ENCODE results near the gene TRIM56.

The TRIM56 gene

GRCh38 chr7:101093906-101094305 lies 8.6 kb downstream of the TRIM56 start:
- no peak overlapping the region for H3K4me3 ChIP-seq (ENCODE audit: low read length)
- 0 out of 2 replicates have a peak, but pooled peaks cover 4% of the 10 kb centered on the region for H4K20me1 ChIP-seq (ENCODE audit: insufficient read depth, low read length)
- peaks cover 13% of the 10 kb centered on the region for H3K36me3 ChIP-seq (replicated peaks; ENCODE audit: low read depth, low read length)
- no peaks in the 10 kb centered on the region; the same call in 1 of the 2 replicates for H3K79me2 ChIP-seq (ENCODE audit: low read length)
- no peak overlapping the region for H3K27ac ChIP-seq (ENCODE audit: low read length)
- no peak overlapping the region for H3K4me2 ChIP-seq (ENCODE audit: low read length)
- H3K27me3 ChIP-seq (ENCODE audit: low read depth, low read length) = no peaks in the 10 kb centered on the region
- H3K9me3 ChIP-seq (ENCODE audit: insufficient read depth, low read length) = no peaks in the 10 kb centered on the region
- TF ChIP-seq, protein P1, sequence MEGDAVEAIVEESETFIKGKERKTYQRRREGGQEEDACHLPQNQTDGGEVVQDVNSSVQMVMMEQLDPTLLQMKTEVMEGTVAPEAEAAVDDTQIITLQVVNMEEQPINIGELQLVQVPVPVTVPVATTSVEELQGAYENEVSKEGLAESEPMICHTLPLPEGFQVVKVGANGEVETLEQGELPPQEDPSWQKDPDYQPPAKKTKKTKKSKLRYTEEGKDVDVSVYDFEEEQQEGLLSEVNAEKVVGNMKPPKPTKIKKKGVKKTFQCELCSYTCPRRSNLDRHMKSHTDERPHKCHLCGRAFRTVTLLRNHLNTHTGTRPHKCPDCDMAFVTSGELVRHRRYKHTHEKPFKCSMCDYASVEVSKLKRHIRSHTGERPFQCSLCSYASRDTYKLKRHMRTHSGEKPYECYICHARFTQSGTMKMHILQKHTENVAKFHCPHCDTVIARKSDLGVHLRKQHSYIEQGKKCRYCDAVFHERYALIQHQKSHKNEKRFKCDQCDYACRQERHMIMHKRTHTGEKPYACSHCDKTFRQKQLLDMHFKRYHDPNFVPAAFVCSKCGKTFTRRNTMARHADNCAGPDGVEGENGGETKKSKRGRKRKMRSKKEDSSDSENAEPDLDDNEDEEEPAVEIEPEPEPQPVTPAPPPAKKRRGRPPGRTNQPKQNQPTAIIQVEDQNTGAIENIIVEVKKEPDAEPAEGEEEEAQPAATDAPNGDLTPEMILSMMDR (IDR thresholded peaks at IDR 0.05; ENCODE audit: low read depth, low read length) = no peak
- TF ChIP-seq EZH2phosphoT487 (IDR thresholded peaks at IDR 0.05; ENCODE audit: low read depth) = no peak
- H3K4me1 ChIP-seq (ENCODE audit: low read length) = no peaks in the 10 kb centered on the region
- no peak overlapping the region for H2AFZ ChIP-seq (ENCODE audit: low read depth, low read length)
- H3K9ac ChIP-seq (ENCODE audit: low read length) = no peak overlapping the region

DNA sequence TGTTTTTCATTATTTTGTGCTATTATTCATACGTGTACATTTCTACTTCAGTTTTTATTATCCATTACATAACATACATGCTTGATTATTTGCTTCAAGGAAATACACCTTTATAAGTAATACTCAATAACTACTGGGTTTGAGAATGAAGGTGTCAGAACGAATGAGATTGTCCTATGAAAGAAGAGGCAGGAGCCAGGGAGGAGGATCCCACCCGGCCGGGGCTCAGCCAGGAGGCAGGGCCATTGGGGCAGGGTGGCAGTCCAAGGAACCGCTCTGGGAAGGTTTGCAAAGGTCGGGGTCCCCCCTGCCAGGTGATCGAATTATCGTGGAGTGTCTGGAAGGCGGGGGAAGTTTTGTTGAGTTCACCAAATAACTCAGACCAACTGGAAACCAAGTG lies 9.1 kb downstream of the TRIM56 start:
- Histone ChIP-seq H2AFZ (ENCODE audit: low read depth, low read length) (no peak overlapping the region), H3K79me2 (ENCODE audit: low read length) (no peaks in the 10 kb centered on the region), H3K36me3 (replicated peaks; ENCODE audit: low read depth, low read length) (peaks cover 9% of the 10 kb centered on the region), H3K4me1 (ENCODE audit: low read length) (no peaks in the 10 kb centered on the region), H3K9me3 (ENCODE audit: insufficient read depth, low read length) (no peaks in the 10 kb centered on the region), H3K27ac (ENCODE audit: low read length) (no peak overlapping the region), H4K20me1 (ENCODE audit: insufficient read depth, low read length) (0 out of 2 replicates have a peak, but pooled peaks cover 4% of the 10 kb centered on the region), H3K9ac (ENCODE audit: low read length) (no peak overlapping the region), H3K27me3 (ENCODE audit: low read depth, low read length) (no peaks in the 10 kb centered on the region), H3K4me2 (ENCODE audit: low read length) (no peak overlapping the region), H3K4me3 (ENCODE audit: low read length) (no peak overlapping the region)
- no peak for TF ChIP-seq EZH2phosphoT487 (IDR thresholded peaks at IDR 0.05; ENCODE audit: low read depth)
- TF ChIP-seq, protein P1 (IDR thresholded peaks at IDR 0.05; ENCODE audit: low read depth, low read length) = no peak

DNA sequence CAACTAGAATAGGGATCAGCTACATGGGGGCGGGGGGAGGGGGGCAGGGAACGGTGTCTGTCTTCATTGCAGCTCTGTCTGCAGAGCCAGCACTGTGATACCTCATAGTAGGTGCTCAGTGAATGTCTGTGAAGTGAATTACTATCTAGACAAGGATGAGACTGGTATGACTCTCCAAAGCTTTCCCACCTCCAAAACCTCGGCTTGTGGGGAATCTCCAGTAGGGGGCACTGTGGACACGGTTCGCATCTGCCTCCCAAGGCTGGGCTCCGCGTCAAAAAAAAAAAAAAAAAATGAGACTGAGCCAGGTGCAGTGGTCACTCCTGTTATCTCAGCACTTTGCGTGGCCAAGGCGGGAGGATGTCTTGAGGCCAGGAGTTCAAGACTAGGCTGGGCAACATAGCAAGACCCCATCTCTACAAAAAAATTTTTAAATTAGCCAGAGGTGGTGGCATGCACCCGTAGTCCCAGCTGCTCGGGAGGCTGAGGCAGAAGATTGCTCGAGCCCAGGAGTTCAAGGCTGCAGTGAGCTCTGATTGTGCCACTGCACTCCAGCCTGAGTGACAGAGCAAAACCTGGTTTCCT lies 9.6 kb downstream of the TRIM56 start:
- H3K27me3 ChIP-seq (ENCODE audit: low read depth, low read length) = no peaks in the 10 kb centered on the region
- H4K20me1 ChIP-seq (ENCODE audit: insufficient read depth, low read length) = 0 out of 2 replicates have a peak, but pooled peaks cover 4% of the 10 kb centered on the region
- peaks cover 7% of the 10 kb centered on the region for H3K36me3 ChIP-seq (replicated peaks; ENCODE audit: low read depth, low read length)
- H2AFZ ChIP-seq (ENCODE audit: low read depth, low read length) = no peak overlapping the region
- no peaks in the 10 kb centered on the region for H3K4me1 ChIP-seq (ENCODE audit: low read length)
- H3K4me3 ChIP-seq (ENCODE audit: low read length) = no peak overlapping the region
- H3K9ac ChIP-seq (ENCODE audit: low read length) = no peak overlapping the region
- no peak overlapping the region for H3K27ac ChIP-seq (ENCODE audit: low read length)
- H3K4me2 ChIP-seq (ENCODE audit: low read length) = no peak overlapping the region
- H3K9me3 ChIP-seq (ENCODE audit: insufficient read depth, low read length) = no peaks in the 10 kb centered on the region
- no peaks in the 10 kb centered on the region for H3K79me2 ChIP-seq (ENCODE audit: low read length)
- TF ChIP-seq EZH2phosphoT487 (IDR thresholded peaks at IDR 0.05; ENCODE audit: low read depth) = no peak
- TF ChIP-seq, protein P1 (IDR thresholded peaks at IDR 0.05; ENCODE audit: low read depth, low read length) = peak; percentile 44

DNA sequence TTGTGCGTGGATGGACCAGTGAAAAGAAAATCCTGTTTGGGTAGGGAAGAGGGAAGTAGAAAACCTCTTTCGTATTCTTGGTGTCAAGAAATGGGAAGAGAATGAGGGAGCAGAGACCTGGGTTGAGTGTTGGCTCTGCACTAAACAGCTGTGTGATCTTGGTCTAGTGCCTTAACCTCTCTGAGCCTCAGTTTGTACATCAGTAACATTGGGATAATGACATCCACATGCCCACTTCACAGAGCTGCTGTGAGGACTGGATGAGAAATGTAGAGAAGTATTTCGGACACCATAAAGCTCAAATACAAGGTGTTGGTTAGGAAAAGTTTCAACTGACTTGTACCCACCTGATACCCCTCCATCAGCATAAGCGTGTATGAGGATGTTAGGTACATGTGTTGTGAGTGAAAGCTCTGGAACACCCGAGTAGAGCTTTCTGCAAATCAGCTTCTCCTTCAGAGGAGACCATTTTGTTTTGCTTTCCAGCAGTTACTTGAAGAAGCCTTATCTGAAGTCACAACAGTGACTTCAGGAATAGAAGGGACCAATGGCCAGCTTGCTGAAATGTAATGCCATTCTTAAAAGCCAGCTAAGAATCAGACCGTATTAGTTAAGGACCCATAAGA lies 11.2 kb downstream of the TRIM56 start:
- no peaks in the 10 kb centered on the region for H3K27me3 ChIP-seq (ENCODE audit: low read depth, low read length)
- no peak overlapping the region for H3K4me2 ChIP-seq (ENCODE audit: low read length)
- H2AFZ ChIP-seq (ENCODE audit: low read depth, low read length) = no peak overlapping the region
- no peaks in the 10 kb centered on the region for H3K36me3 ChIP-seq (replicated peaks; ENCODE audit: low read depth, low read length)
- no peaks in the 10 kb centered on the region for H3K4me1 ChIP-seq (ENCODE audit: low read length)
- TF ChIP-seq, protein P1 (IDR thresholded peaks at IDR 0.05; ENCODE audit: low read depth, low read length) = no peak
- no peak for TF ChIP-seq EZH2phosphoT487 (IDR thresholded peaks at IDR 0.05; ENCODE audit: low read depth)
- H3K9me3 ChIP-seq (ENCODE audit: insufficient read depth, low read length) = no peaks in the 10 kb centered on the region
- no peaks in the 10 kb centered on the region for H3K79me2 ChIP-seq (ENCODE audit: low read length)
- H3K27ac ChIP-seq (ENCODE audit: low read length) = no peak overlapping the region
- H4K20me1 ChIP-seq (ENCODE audit: insufficient read depth, low read length) = 0 out of 2 replicates have a peak, but pooled peaks cover 4% of the 10 kb centered on the region
- no peak overlapping the region for H3K4me3 ChIP-seq (ENCODE audit: low read length)
- no peak overlapping the region for H3K9ac ChIP-seq (ENCODE audit: low read length)

All from OCI-LY3 (cell line).